Measurements from ENCODE around the gene RNF150. TPM values are rescaled to one million over a fixed set of nuclear protein-coding genes. Genes with fewer than 3 reads are reported as not detected.

RNF150 gene
- total RNA-seq, 1 donor from 2014 or later = 0.13 TPM

DNA sequence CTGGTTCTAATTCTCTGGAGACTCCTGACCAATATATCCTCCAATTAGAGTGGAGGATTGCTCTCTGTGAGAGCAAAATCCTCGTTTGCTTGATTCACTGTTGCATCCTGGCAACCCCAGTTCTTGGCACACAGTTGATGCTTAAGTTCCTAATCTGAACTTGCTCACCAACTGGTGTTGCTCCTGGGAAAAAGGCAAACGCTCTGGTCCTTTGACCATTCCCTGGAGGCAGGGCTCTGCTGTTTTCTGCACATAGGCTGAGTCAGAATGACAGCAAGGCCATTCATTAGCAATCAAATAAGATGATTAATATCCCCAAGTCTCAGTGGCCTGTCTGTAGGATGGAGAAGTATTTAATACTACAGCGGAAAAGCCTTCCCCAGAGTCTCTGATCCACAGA is 204.4 kb downstream of the RNF150 start:
- no peak for DNase-seq (ENCODE audit: low read depth in 2 of 2)

GRCh38 chr4:140926672-140927071 is 206.6 kb downstream of the RNF150 start:
- no peak for DNase-seq (ENCODE audit: low read depth in 2 of 2)

GRCh38 chr4:140925417-140925816 is 207.9 kb downstream of the RNF150 start:
- no peak for DNase-seq (ENCODE audit: low read depth in 2 of 2)

GRCh38 chr4:140924761-140925392 is 208.4 kb downstream of the RNF150 start:
- DNase-seq (ENCODE audit: low read depth in 2 of 2) = no peak

DNA sequence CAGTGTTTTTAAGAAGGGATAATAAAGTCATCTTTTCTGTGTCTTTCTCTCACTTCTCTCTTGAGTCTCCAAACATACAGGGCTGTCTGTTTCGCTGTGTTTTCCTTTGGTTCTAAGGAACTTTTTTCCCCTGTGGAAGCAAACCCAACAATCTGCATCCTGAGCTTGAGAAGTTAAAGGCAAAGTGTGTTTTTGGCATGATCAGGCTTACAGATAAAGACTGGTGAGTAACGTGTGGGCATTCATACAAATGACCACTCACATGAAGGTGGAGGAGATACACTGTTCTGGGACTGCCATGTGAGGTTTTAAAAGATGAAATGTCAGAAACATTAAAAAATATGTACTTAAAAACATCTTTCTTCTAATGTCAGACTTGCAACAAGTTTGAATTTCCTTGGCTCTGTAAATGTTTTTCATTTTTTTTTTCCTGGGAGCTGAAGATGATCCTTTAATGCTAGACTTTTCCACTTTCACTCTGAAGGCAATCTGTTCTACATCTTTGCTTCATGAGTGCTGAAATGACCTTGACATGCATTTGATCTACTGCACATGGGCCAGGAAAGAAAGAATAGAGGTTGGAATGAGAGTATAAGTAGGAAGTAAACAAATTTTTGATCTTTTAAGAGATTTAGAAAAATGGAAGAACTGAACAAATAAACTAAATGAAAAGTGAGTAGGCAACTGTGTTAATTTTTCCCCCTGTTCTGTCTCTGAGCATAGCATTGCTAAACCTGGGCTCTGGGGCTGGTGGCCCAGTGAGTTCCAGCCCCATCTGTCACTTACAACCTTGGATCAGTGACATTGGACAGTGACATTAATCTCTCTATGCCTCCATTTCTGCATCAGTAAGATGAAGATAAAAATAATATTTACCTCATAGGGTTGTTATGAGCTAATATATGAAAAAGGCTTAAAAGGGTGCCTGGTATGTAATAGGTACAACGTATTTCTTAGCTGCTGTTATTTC is 226.0 kb downstream of the RNF150 start:
- no peak for DNase-seq (ENCODE audit: low read depth in 2 of 2)

DNA sequence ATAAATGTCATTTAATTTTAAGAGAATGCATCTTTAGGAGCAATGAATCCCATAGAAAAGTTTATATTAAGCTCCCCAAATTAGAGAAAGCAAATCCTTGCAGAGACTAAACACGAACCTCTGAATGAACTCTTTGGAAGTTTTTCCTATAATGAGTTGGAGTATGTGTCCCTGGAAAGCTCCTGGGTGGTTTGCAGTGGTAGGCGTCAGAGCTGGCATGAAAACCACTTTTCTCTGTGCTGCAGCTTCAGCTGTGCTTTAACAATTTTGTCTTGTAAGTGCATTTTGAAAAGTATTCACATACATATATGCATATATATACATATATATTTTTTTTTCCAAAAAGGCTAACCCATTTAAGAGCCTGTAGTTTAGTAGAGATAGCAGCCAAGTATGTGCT is 228.4 kb downstream of the RNF150 start:
- no peak for DNase-seq (ENCODE audit: low read depth in 2 of 2)

DNA sequence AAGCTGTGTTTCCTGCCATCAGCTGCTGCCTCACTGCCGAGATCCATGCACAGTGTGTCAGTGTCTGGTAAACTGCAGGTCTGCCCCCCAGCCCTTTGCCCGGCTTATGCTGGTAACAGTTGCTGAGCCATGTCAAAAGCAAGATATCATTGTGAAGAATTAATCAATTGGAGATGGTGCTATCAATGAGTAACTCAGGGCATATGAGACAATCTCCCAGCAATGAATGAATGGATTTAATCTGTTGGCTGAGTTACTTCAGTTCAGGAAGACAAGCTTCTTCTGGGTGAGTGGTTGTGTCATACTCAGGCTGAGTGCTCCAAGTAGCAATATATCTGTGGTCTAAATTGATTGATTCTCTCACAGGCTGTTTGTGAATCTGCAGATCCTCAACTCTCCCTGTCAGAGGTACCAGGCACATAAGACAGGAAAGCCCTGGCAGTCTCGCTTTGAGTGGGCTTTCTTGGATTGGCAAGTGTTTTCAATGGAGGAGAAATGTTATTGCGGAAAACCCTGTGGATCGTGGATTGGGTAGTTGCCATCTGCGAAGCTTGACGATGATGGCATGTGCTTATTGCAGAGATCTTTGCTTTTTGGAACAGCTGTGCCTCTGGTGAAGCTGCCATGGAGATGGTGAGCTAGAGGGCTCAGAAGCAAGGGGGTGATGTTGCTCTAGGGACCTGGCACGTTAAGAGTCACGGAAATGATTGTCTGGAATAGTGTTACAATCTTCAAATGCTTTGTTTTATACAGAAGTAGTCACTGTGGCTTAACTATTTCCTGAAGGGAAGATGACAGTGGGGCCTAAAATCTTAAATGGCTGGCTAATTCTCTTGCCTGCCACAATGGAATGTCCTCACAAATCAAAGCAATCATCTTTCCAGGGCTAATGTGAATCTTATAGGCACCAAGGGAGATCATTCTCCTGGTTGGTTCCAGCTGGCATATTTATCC is 229.5 kb downstream of the RNF150 start:
- no peak for DNase-seq (ENCODE audit: low read depth in 2 of 2)

- no peak for DNase-seq (ENCODE audit: low read depth in 2 of 2)
These were observed 231.4 kb downstream of the RNF150 start for GRCh38 chr4:140901736-140902336.

GRCh38 chr4:140893939-140894338 is 239.3 kb downstream of the RNF150 start:
- DNase-seq (ENCODE audit: low read depth in 2 of 2) = no peak

DNA sequence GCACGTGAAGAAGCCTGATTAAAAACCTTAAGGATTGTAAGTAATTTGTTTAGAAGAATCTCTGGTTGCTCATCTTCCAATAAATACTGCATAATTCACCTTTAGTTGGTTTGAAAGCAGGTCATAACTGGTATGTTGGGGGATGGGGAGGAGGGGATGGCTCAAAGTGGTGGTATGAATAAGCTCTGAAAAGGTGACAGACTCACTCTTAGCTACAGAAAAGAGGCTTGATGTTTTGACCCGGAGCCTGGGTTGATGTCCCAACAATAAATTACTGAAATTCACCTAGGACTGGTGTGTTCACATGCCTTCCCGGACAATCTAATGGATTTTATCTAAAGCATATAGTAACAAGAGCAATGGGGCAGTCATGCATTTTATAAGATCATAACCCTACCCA is 245.2 kb downstream of the RNF150 start:
- DNase-seq (ENCODE audit: low read depth in 2 of 2) = no peak

DNA sequence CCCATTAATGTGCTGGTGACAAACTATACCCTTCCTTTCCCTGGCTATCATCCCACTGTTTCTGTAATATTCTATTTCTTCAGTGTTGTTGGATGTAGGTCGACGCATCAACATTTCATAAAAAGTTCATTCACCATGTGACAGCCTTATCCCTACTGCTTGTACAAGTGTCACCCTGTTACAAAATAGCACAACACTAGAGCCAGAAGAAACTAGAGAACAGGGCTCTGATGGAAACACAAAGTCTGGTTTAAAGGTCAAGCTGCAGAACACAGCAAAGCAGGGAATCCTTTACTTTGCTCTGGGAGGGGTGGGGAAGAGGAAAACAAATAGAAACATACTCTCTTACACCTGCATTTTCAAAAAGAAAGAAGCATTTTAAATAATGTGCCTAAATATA is 245.8 kb downstream of the RNF150 start:
- no peak for DNase-seq (ENCODE audit: low read depth in 2 of 2)

DNA sequence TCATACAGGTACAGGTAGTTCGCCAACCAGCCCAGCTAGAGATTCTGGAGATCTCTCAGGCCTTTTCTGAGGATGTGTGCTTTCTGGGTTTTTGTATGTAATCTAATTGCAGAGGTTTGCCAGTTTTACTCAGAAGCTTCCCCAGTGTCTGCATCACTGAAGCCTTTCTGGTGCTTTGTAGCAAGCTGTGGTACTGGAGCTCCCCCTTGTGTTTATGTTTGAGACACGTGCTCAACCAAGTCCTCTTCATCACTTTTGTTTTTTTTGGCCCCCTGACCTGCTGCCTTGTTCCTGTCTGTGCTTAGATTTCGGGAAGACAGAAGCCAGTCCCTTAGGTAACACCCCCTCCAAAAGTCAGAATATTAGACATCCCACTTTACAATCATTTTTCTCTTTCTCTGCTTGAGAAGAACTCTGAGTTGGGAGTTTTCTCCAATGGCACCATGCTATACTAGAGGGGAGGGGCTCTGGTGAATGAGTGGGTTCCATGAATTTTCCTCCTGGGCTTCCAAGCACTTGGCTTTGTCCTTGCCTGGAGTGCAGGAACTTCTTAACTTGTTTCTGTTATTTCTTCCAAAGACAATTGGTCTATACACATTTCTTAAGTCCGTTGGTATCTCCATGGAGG is 248.7 kb downstream of the RNF150 start:
- peak; percentile 47 to 78 for DNase-seq (ENCODE audit: low read depth in 2 of 2)

DNA sequence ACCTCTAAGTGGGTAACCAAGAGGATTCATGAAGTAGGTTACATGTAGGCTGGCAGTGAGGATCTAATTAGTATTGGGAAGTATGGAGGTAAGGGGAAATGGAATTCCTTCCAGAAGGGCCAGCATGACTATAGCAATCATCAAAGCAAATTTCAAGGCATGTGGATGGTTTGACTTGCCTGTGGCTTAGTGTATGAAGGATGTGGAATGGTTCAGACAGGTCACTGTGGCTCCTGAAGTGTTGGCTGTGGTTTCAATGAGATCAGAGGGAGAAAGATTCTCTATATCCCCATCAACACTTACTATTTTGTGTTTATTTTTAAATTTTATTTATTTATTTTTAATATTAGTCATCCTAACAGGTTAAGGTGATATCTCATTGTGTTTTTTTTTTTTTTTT is 255.5 kb downstream of the RNF150 start:
- no peak for DNase-seq (ENCODE audit: low read depth in 2 of 2)

GRCh38 chr4:140876615-140877364 is 256.5 kb downstream of the RNF150 start:
- DNase-seq (ENCODE audit: low read depth in 2 of 2) = no peak

DNA sequence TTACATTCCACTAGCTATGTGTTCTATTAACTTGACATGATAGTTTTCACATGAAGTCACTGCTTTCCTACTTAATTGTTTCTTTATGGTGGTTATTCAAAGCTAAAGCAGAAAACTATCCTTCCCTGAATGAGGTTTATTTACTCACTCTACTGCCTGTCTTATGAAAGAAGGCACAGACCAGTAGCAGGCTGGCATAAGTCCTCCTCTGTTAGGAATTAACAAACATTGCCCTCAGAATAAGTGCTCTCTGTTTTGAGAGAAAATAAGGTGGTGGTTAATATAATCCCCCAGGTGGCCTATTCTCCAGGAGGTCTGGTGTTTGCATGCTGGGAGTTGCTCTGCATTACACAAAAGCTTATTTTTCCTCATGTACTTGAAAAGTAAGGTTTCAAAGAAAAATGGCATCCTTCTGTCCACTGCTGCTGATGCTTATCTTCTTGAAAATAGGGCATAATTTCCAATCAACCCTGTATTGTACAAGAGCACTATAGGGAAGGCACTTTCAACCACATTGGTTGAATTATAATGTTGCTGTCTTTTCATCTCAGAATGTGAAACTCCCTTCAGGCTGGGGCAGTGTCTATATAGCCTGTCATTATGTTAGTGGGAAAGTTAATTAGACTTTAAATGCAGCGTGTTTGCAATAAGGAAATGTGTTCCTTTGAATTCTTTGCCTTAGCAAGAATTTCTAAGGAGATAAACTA is 257.4 kb downstream of the RNF150 start:
- DNase-seq (ENCODE audit: low read depth in 2 of 2) = no peak

GRCh38 chr4:140874056-140874455 is 259.2 kb downstream of the RNF150 start:
- DNase-seq (ENCODE audit: low read depth in 2 of 2) = no peak

GRCh38 chr4:140871368-140871767 is 261.9 kb downstream of the RNF150 start:
- DNase-seq (ENCODE audit: low read depth in 2 of 2) = no peak

- no peak for DNase-seq (ENCODE audit: low read depth in 2 of 2)
These were observed 262.8 kb downstream of the RNF150 start for GRCh38 chr4:140870427-140870826.

GRCh38 chr4:140869446-140869845 is 263.8 kb downstream of the RNF150 start:
- DNase-seq (ENCODE audit: low read depth in 2 of 2) = no peak

All from dermis microvascular lymphatic vessel endothelial cell (primary cell).